ENCODE results near the gene AXIN2.
"Not testable (repeated sequence)": the region's sequence is repeated elsewhere in the genome, so short reads cannot be mapped to it uniquely, and the experiment has no call there.

The AXIN2 gene

DNA sequence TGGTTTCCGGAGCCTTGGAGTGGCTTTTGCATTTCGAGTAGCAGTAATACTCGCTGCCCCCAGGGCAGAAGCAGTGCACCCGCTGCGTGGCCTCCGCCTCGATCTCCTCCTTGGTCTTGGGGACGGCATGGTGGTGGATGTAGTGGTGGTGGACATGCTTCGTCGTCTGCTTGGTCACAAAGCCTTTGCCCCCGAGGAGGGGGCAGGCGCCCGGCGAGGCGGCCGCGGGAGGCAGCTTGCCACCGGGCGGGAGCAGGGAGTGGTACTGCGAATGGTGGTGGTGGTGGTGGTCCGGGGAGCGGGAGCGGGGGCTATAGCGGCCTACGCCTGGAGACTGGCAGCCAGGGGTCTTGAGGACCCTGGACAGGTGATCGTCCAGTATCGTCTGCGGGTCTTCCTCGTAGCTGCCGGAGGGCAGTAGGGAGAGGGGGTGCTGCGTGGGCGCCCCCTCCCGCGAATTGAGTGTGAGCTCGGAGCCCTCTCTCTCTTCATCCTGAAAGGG, 24.1 kb downstream of the AXIN2 start:
- no peak for DNase-seq (ENCODE audit: low read depth)

GRCh38 chr17:65536573-65537342, 24.7 kb downstream of the AXIN2 start:
- DNase-seq (ENCODE audit: low read depth): no peak

DNA sequence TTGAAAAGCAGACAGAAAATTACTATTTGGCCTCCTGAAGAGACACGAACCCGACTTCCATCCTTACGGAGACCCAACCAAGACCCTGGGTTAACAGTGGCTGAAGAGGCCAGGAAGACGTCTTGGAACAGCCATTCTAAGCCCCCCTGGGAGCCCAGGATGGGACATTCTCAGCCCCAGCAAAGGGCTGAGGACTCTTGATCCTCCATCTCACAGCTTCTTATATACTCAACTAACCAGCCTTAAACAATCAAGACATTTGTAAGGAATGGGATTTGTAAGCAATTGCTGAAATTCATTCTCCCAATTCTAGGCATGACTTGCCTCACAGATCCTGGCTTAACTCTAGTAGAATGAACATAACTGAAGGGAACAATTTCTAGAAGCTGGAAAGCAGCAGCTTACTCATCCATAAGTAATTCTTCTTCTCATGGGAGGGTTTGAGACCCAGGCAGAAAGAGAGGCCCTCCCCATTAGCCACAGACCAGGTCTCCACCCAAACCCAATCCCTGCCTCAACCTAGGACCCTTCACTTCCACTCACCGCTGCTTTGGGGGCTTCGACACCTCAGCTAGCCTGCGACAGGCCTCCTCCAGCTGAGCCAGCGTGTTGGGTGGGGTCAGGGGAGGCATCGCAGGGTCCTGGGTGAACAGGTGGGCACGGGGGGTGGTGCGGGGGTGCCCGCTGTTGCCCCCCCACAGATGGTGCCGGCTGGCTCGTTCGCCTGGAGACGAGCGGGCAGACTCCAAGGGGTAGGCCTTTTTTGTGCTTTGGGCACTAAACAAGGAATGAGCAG, 25.5 kb downstream of the AXIN2 start:
- no peak for DNase-seq (ENCODE audit: low read depth)

DNA sequence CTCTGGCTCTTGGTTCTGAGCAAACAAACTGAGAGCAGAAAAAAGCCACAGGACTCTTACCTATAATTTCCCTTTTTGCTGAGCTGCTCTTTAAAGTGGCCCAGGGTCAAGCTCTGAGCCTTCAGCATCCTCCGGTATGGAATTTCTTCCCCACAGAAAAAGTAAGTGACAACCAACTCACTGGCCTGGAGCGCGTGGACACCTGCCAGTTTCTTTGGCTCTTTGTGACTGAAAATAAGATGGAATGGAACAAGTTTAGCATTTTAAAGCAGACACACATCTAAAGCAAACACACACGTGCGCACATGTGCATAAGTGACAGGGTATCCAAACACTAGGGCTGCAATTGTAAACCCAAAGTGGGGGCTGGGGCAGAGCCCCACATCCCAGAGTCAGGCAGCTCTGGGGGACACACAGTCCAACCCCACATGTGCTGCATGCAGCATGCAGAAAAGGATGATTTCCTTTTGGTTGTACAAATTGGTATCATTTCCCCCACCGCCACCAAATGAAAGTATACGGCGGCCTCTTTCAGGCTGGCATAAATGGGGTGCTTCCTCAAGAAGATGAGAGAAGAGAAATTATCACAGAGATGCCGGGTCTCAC, 27.5 kb downstream of the AXIN2 start:
- no peak for DNase-seq (ENCODE audit: low read depth)

GRCh38 chr17:65533056-65533745, 28.2 kb downstream of the AXIN2 start:
- no peak for DNase-seq (ENCODE audit: low read depth)

- no peak for DNase-seq (ENCODE audit: low read depth)
These were observed 29.2 kb downstream of the AXIN2 start for GRCh38 chr17:65532101-65532890.

GRCh38 chr17:65531256-65532100, 30.0 kb downstream of the AXIN2 start:
- DNase-seq (ENCODE audit: low read depth): no peak

DNA sequence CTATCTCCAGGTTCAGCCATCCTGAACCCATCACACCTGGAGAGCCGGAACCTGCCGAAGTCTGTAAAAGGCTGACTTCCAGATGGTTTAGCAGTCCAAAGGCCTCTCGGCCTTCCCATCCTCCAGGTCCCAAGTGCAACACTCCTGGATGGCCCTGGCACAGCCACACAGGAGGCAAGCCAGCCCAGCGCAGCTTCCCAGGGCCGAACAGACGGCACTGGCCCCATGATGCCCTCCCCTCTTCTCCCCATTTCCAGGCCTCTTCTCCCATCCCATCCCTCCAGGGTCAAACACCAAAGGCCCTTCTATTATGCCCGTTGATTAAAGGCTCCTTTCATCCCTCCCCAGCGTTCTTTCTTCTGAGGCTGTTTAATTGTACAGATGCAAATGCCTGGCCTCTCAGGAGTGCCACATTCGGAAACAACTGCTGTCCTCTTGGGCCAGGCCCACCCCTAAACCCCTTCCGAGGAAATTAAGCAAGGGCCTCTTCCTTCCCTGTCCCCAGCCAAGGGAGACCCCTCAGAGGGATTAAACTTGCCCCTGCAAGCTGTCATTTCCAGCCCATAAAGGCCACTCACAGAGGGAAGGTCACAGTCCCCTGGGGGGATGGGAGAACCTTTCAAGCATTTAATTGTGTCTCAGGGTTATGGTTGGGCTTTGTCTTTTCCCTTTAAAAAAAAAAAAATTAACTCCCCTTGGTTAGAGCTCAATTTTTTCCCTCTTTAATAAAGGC, 30.8 kb downstream of the AXIN2 start:
- DNase-seq (ENCODE audit: low read depth): no peak

- DNase-seq (ENCODE audit: low read depth): no peak
These were observed 31.5 kb downstream of the AXIN2 start for GRCh38 chr17:65529761-65530522.

GRCh38 chr17:65529040-65529633, 32.3 kb downstream of the AXIN2 start:
- no peak for DNase-seq (ENCODE audit: low read depth)

GRCh38 chr17:65527857-65528591, 33.4 kb downstream of the AXIN2 start:
- no peak for DNase-seq (ENCODE audit: low read depth)

GRCh38 chr17:65527381-65527780, 34.1 kb downstream of the AXIN2 start:
- DNase-seq (ENCODE audit: low read depth): no peak

DNA sequence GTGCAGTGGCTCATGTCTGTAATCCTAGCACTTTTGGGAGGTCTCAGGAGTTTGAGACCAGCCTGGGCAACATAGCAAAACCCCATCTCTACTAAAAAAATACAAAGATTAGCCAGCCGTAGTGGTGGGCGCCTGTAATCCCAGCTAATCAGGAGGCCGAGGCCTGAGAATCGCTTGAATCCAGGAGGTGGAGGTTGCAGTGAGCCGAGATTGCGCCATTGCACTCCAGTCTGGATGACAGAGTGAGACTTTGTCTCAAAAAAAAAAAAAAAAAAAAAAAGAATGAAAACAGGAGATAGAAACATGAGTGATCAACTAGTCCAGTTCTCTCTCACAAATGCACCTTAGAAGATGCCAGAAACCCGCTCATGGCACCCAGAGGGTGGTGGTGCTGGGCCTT, 34.6 kb downstream of the AXIN2 start:
- DNase-seq (ENCODE audit: low read depth): not testable (repeated sequence)

- DNase-seq (ENCODE audit: low read depth): no peak
These were observed 37.4 kb downstream of the AXIN2 start for GRCh38 chr17:65523853-65524664.

DNA sequence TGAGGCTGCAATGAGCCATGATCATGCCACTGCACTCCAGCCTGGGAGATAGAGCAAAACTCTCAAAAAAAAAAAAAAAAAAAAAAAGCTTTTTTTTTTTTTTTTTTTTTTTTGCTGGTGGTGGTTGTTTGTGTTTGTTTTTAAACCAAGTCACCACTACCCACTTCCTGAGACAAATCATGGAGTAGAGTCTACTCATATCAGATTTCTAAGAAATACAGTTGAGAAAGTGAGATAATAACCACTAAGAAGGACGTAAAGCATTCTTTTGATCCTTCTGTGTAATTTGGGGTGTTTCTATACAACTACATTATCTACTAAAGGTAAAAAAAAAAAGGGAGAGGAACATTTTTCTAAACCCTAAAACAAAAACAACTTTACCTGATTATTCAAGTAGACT, 38.0 kb downstream of the AXIN2 start:
- no peak for DNase-seq (ENCODE audit: low read depth)

DNA sequence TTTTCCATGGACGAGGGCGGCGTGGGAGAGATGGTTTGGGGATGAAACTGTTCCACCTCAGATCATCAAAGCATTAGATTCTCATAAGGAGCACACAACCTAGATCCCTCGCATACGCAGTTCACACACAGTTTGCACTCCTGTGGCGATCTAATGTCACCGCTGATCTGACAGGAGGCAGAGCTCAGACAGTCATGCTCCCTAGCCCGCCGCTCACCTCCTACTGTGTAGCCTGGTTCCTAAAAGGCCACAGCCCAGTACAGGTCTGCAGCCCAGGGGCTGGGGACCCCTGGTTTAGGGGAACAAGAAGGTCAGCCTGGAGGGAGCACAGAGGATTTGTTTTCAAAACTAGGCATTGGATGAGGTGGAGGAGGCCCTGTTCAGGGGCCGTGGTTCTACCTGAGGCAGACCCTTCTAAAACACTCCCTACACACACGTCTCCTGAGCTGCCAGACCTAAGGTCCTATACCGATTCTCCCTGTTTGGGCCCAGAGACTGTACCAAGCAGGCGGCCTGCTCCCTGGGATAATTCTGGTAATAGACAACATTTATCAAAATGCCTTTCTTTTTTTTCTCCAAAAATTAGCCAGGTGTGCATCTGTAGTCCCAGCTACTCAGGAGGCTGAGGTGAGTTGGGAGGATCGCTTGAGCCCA, 38.6 kb downstream of the AXIN2 start:
- no peak for DNase-seq (ENCODE audit: low read depth)

All from activated T-helper 1 cell treated with Interleukin-2 at 50 U/mL for 16 hours (primary cell).